GM21447 (cell line): ENCODE data around the gene CDH9.

Experiments used
- ATAC-seq: cut with Tn5 transposase; IDR thresholded peaks from one replicate; pipeline ENCODE4 v1.9.1; 2021; ENCODE audit not compliant: unreplicated experiment

CDH9 gene, protein sequence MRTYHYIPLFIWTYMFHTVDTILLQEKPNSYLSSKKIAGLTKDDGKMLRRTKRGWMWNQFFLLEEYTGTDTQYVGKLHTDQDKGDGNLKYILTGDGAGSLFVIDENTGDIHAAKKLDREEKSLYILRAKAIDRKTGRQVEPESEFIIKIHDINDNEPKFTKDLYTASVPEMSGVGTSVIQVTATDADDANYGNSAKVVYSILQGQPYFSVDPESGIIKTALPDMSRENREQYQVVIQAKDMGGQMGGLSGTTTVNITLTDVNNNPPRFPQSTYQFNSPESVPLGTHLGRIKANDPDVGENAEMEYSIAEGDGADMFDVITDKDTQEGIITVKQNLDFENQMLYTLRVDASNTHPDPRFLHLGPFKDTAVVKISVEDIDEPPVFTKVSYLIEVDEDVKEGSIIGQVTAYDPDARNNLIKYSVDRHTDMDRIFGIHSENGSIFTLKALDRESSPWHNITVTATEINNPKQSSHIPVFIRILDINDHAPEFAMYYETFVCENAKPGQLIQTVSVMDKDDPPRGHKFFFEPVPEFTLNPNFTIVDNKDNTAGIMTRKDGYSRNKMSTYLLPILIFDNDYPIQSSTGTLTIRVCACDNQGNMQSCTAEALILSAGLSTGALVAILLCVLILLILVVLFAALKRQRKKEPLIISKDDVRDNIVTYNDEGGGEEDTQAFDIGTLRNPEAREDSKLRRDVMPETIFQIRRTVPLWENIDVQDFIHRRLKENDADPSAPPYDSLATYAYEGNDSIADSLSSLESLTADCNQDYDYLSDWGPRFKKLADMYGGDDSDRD

DNA sequence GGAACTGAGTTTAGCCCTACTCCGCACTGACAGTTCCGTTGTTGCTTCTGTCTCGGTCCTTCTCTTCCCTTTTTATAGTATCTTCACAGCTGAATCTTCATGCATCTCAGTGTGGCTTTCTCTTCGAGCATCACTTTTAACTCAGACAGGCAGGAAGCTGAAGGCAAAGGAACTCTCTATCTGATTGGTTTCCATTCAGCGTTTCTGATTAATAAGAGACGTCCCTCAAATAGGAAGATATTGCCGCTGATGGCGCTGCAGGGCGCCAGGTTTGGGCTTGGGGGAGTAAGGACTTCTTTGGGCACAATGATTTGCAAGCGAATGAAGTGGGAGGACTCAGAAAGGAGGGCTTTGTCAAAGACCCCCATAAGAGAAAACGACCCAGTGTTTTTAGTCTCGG is at the start of gene CDH9:
CDH9 (minus strand) TSS at position 111 of the 400 bp plus-strand sequence. CDS start 50,253 bp downstream, outside the sequence.
- ATAC-seq: no peak

GRCh38 chr5:27087747-27088146 is 49.4 kb upstream of the CDH9 start:
- no peak for ATAC-seq

DNA sequence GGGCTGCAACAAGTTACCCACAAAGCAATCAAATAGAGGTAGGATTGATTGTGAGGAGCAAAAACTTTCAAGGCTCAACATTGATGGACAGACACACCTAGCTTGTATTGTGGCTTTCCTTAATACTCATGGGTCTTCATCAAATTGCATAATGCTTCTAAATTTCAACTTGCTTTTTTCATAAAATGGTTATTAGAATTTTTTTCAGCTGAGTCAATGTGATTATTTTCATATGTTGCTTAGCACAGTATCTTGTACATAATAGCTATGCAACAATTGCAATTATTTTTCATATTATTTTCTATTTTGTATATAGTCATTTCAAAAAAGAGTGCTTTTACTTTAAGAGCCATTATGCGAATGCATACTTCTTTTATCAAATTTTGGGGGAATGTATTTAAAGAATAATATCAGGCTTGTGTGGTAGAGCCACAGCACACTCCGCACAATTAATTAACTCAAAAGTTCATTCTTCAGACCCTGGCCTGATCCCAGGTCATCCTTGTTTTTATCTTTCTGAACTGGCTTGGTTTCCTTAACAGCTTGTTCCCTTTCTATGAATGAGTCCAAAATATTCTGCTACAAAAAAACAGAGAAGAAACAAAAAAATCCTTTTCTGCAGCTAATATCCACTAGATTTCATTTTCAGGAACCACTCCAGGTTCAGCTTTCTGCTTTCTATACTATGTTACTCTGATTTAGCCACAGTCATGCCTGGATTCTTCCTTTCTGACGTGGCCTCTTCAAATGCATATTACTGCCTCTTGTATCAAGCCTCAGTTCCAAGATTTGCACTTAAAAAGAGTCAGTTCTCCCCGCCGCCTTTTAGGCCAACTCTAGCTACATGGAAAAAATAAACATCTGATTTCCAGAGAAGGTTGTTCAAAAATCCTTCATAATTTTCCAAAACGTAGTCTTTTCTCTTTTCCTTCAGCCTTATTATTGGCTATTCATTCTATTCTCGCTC is 45.3 kb upstream of the CDH9 start:
- ATAC-seq: no peak

DNA sequence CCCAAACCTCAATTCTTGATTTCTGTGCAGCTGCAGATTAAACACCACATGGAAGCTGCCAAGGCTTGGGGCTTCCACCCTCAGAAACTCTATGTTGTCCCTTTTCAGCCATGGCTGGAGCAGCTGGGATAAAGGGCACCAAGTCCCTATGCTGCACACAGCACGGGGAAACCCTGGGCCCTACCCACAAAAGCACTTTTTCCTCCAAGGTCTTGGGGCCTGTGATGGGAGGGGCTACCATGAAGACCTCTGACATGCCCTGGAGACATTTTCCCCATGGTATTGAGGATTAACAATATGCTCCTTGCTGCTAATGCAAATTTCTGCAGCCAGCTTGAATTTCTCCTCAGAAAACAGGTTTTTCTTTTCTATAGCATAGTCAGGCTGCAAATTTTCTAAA is 41.8 kb upstream of the CDH9 start:
- ATAC-seq: no peak

GRCh38 chr5:27062451-27062850 is 24.1 kb upstream of the CDH9 start:
- no peak for ATAC-seq

- ATAC-seq: no peak
Observed at GRCh38 chr5:27048510-27048909, 10.1 kb upstream of the CDH9 start.

DNA sequence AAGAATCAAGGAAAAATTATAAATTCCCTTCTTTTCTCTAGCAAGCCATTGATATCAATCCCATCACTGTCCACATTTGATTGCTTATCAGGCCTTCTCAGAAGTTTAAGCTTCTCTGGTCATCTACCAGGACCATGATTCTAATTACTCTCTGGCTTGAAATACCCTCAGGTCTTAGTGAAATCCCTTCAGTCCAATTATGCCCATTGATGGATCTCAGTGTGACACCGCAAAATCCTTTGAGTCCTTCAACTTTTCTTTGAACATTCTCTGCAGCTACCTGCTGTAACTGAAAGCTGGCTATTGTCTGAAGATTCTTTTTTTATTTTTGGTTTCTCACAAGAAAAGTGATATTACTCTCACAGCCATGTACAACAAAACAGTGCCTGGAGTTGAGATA is 3.0 kb upstream of the CDH9 start:
- ATAC-seq: no peak

GRCh38 chr5:27034565-27034964 is 3.8 kb downstream of the CDH9 start:
- no peak for ATAC-seq

DNA sequence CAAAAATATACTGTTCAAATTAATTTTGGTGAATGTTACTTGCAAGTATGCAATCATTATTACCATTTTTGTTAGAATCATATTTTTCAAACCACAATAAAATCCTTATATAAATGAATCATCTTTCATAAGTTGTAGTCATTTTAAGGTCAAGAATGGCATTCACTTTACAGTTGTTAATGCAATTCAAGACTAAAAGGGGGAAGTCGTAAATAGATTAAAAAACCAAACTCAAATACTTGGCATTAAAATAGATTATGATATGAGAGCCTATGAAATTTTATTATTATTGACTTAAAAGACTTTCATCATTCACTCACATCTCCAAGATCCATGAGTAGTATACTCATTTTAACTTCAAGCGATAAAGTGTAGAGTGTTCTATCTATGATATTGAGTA is 11.6 kb downstream of the CDH9 start:
- no peak for ATAC-seq

- no peak for ATAC-seq
Observed at GRCh38 chr5:27026063-27026462, 12.3 kb downstream of the CDH9 start.

DNA sequence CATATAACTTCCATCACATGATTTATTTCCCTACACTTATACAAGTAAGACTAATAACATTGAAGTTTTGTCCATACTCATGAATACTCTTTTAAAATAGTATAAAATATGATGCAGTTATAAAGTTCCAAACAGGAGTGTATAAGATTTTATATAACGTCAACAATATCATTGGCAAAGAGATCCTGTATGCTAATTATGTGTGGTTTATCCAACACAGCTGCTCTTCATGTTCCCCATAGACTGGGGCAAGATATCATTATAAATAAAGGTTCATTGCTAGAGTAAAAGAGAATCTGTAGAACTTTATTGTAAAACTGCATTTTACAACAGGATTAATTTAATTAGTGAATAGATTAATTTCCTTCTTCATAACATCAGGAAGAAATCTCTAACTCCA is 16.9 kb downstream of the CDH9 start:
- ATAC-seq: no peak

- no peak for ATAC-seq
Observed at GRCh38 chr5:27020973-27021372, 17.4 kb downstream of the CDH9 start.

- ATAC-seq: no peak
Observed at GRCh38 chr5:27015758-27016157, 22.6 kb downstream of the CDH9 start.

GRCh38 chr5:27011274-27011673 is 27.1 kb downstream of the CDH9 start:
- no peak for ATAC-seq

GRCh38 chr5:27010646-27011045 is 27.7 kb downstream of the CDH9 start:
- ATAC-seq: no peak

DNA sequence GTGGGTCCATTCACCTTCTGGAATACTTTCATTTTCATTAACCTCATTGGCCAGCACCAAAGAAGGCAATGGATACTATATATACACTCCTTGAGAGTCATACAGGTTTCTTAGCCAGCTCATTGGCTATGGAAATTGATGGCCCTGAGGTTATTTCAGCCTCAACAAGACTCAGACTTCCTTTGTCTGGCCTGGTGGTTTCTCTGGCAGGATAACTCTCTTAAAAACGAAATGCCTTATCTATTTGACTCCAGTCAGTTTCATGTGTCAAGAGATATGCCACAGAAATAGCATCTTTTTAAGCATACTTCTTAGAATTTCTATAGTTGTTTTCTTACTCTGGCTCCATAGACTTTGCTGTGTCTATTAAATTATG is 28.9 kb downstream of the CDH9 start:
- ATAC-seq: no peak

DNA sequence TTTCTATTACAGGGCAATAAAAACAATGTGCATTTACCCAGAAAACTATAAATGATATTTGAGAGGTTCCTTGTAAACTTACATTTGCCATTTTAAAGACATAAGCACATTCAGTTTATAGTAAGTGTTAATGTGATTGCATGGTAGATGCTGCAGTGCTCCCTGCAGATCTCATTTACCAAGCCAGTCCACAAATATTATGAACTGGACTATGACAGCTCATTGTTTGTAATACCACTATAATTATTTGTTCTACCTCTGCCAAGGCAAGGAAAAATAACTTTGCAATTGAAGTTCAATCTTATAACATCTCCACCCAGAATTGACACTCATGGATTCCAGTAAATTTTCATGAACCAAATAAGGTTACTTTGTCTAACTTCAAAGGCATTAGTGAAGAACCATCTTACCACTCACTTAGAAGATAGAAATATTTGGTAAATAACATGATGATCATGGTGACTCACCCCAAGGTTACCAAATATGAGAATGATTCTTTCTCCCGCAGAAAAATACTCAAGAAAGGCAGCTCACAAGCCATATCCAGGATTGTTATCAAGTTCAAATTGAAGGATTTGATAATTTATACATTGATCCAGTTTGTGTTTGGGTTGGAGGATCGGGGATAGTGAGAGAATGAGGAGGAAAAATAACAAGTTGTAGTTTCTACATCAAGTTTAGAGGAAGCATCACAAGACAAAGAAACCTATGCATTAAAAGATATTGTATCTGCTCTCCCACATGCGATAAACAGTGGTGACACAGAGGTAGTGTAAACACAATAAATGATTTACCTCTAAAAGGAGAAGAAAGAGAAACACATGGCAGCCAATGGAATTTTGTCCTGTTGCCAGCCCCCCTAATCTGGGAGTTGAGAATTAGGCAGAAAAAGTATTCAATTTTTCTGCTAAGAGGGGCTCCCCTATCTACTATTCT is 29.5 kb downstream of the CDH9 start:
- no peak for ATAC-seq

- no peak for ATAC-seq
Observed at GRCh38 chr5:27007121-27007520, 31.3 kb downstream of the CDH9 start.

DNA sequence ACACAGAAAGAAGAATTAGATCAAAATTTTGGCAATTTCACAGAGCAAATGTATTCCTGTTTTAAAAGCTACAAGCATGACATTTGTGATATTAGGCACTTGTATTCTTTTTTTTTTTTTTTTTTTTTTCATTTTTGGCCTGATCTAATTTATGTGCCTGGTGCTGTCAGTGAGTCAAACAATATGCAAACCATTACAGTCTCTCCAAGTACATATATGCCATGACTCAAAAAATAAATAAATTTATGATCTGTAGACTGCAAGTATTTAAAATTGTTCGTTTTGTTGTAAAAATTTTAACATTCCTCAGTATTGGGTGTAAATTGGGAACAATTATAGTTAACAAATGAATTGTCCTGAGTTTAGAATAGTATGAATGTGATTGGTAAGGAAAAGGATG is 51.4 kb downstream of the CDH9 start:
- ATAC-seq: no peak

DNA sequence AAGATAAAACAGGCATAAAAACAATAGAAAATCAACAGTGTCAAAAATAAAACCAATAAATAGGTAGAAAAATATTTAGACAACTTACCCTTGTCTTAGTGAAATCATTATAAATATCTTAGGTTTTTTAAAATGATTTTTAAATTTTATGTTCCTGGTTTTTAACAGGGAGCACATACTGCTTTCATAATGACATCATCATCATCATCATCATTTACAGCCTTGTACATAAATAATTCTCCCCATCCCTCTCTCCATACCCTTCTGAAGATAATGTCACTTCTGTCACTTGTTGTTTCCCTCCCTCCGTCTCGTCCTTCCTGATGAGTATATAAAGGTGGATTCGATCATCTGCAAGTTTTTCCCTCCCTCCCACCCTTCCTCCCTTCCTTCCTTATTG is 56.6 kb downstream of the CDH9 start:
- ATAC-seq: no peak
